Measurements from ENCODE around the gene RPS25. TPM values are rescaled to one million over a fixed set of nuclear protein-coding genes. Genes with fewer than 3 reads are reported as not detected.

The RPS25 gene
- 1,582 and 1,602 TPM in 2 replicates for total RNA-seq

GRCh38 chr11:119018074-119018938, at the start of gene RPS25, which contains the start of gene TRAPPC4:
Gene RPS25, minus strand, starts transcription at chr11:119018343. Its CDS starts 59 bp downstream, at chr11:119018284.
Gene TRAPPC4, plus strand, starts transcription at chr11:119018766. Its CDS starts 30 bp downstream, at chr11:119018796.

DNA sequence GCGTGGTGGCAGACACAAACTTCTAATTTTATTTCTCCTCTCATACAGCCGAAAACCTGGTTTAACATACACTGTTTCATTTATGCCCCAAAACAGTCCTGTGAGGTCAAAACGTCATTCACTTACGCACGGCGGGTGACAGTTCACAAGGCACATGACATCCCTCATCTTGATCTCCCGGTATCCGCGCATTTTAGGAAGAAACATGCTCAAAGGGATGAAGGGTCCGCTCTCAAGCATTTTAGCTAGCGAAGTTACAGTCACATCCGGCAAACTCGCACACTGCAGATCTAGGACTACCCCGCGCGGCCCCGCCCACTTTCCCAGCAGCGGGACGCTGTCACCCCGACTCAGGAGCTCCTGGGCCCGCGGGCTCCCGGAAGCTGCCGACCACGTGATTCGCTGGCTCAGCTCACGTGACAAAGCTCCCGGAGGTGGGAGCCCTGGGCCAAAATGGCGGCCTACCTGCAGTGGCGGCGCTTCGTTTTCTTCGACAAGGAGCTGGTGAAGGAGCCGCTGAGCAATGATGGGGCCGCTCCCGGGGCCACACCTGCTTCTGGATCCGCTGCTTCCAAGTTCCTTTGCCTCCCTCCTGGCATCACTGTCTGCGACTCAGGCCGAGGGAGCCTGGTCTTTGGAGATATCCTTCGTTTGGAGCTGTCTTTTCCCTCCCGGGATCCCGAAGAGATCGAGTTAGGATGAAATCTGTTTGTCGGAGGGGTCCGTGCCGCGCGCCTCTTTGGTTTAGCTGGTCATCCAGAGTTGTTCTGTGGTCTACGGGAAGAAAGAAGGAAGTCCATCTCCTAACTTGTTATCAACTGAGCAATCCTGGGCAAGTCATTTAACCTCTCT, 49.5 kb upstream of the RPS25 start, which contains the start of gene VPS11:
Gene VPS11, plus strand, starts transcription at position 448 of the 852 bp plus-strand sequence. Its CDS starts 6 bp downstream, at position 454.

GRCh38 chr11:119057000-119057769, 39.0 kb upstream of the RPS25 start, which contains the start of gene HYOU1:
Gene HYOU1, minus strand, starts transcription at chr11:119057205. Its CDS starts 1,045 bp downstream, at chr11:119056160.

DNA sequence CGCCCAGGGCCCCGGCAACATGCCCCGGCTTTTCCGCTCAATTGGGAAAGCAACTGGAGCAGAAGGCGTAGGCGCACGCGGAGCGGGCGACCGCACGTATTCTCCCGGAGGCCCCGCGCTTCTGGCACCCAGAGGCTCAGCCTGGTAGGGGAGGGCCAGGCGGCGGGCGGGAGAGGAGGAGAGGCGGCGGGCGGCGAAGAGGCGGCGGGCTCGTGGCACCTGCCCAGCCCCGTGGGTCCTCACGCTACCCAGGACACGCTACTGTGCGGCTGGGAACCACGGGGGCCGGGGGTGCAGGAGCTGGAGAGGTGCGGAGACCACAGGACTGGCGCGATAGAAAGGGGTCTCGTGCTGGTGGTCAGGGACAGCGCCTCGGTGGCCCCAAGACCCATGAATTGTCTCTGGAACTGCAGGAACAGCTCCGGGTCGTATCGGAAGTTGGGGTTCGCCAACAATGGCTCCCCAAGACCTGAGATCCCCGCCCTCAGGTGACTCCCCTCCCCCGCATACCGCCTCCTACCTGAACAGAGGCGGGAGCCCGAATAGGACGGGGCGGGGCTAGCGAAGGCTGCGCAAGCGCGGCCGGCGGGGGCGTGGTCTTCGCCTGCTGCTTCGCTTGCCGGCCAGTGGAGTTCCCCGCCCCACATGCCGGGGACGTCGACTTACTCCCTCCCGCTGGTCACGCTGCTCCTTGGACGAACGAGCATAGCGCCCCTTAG, 12.3 kb upstream of the RPS25 start, which contains the start of gene SLC37A4:
Gene SLC37A4, minus strand, starts transcription at position 549 of the 719 bp plus-strand sequence.

DNA sequence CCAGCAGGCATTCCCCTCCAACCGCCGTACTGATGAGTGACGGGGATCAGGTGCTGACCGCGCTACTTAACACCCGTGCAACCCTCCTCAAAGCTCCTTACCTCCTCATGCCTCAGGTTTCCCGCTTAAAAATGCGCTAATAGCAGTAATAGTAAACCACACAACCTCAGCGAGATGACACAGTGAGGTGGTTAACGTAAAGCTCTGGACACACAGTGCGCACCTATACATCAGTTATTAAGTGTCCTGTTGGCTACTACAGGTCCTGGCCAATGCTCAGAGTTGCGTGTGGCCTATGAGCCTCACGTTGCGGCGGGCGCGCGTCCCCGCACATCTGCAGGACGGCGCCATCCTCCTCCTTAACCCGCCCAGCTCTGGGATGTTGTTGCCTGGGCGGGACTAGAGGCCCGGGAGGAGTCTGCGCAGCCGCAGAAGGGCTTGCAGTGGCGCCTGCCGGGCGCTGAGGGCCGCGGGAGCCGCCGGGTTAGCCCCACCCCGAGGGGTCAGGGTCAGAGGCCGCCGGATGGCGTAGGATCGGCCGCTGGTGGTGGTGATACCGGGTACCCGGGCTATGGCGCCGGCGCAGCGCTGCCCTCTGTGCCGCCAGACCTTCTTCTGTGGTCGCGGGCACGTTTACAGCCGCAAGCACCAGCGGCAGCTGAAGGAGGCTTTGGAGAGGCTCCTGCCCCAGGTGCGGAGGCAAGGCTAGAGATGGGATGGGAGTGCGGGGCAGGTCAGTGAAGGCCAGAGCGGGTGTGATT, 20.3 kb downstream of the RPS25 start, which contains the start of gene CENATAC:
Gene CENATAC, plus strand, starts transcription at position 512 of the 761 bp plus-strand sequence. Its CDS starts 60 bp downstream, at position 572.

GRCh38 chr11:118971646-118972045, 46.5 kb downstream of the RPS25 start, which contains the start of gene FOXR1:
Gene FOXR1, plus strand, starts transcription at chr11:118971761. Its CDS starts 171 bp downstream, at chr11:118971932.

Other genes with a start within 250 kb of the RPS25 start
- gene DDX6, start 227.2 kb downstream of the RPS25 start, total RNA-seq = 46.0 and 63.8 TPM in 2 replicates
- not detected in 2 replicates for gene CXCR5, start 134.5 kb downstream of the RPS25 start, total RNA-seq
- gene BCL9L, start 92.4 kb downstream of the RPS25 start, total RNA-seq = 12.6 and 12.7 TPM in 2 replicates
- not detected in 2 replicates for gene UPK2, start 62.0 kb downstream of the RPS25 start, total RNA-seq
- gene FOXR1, start 46.6 kb downstream of the RPS25 start, total RNA-seq = not detected in 2 replicates
- 5.7 and 5.9 TPM in 2 replicates for gene CENATAC, start 20.2 kb downstream of the RPS25 start, total RNA-seq
- 68.0 and 84.3 TPM in 2 replicates for gene TRAPPC4, start 423 bp upstream of the RPS25 start, total RNA-seq
- 17.9 and 22.6 TPM in 2 replicates for gene SLC37A4, start 12.5 kb upstream of the RPS25 start, total RNA-seq
- 120 and 121 TPM in 2 replicates for gene HYOU1, start 38.9 kb upstream of the RPS25 start, total RNA-seq
- 25.1 and 25.7 TPM in 2 replicates for gene VPS11, start 49.5 kb upstream of the RPS25 start, total RNA-seq
- 9.1 and 14.7 TPM in 2 replicates for gene HMBS, start 66.5 kb upstream of the RPS25 start, total RNA-seq
- gene DPAGT1, start 83.5 kb upstream of the RPS25 start, total RNA-seq = 31.6 and 44.5 TPM in 2 replicates
- 7.3 and 10.4 TPM in 2 replicates for gene C2CD2L, start 89.0 kb upstream of the RPS25 start, total RNA-seq
- 8.2 and 15.8 TPM in 2 replicates for gene HINFP, start 103.2 kb upstream of the RPS25 start, total RNA-seq
- 0.10 TPM in 1 of 2 replicates, not detected in the other for gene ABCG4, start 130.7 kb upstream of the RPS25 start, total RNA-seq
- gene NLRX1, start 150.4 kb upstream of the RPS25 start, total RNA-seq = 11.9 and 15.1 TPM in 2 replicates
- not detected in 2 replicates for gene NHERF4, start 167.1 kb upstream of the RPS25 start, total RNA-seq
- 17.1 and 20.5 TPM in 2 replicates for gene CBL, start 188.0 kb upstream of the RPS25 start, total RNA-seq

All from mammary microvascular endothelial cell (primary cell).